Aorta (tissue), 5 donors: ENCODE measurements around the gene NDUFAF5. TPM values are rescaled to one million over a fixed set of nuclear protein-coding genes. Genes with fewer than 3 reads are reported as not detected.

Experiments
- ATAC-seq: fragments of 200-7000 bp; cut with Tn5 transposase; one replicate; pipeline ENCODE4 v1.9.1; 2022; ENCODE audit warnings: moderate library complexity; ENCODE audit not compliant: low FRiP score
- DNase-seq, 2 donors: peaks; one replicate each; pipeline ENCODE4 v3.0.0-alpha.2; 2020
- H3K27ac ChIP-seq, 2 donors: one replicate each; pipeline ENCODE4 v1.5.1; 2013; ENCODE audit warnings: low read length in 2 of 2, mild to moderate bottlenecking in 2 of 2, moderate library complexity in 2 of 2, control low read depth in 1 of 2, inconsistent platforms in 1 of 2, low read depth in 1 of 2
- H3K27me3 ChIP-seq, 2 donors: one replicate each; pipeline ENCODE4 v1.6.1; 2013; ENCODE audit warnings: control low read depth in 1 of 2, low read length in 1 of 2, mild to moderate bottlenecking in 1 of 2, moderate library complexity in 1 of 2; ENCODE audit not compliant: insufficient read depth in 2 of 2, control insufficient read depth in 1 of 2
- H3K36me3 ChIP-seq, 2 donors: one replicate each; pipeline ENCODE4 v1.6.1; 2013; ENCODE audit warnings: control low read depth in 1 of 2, low read length in 1 of 2, mild to moderate bottlenecking in 1 of 2; ENCODE audit not compliant: insufficient read depth in 2 of 2, control insufficient read depth in 1 of 2
- H3K4me1 ChIP-seq, 2 donors: one replicate each; pipeline ENCODE4 v1.6.1; 2013; ENCODE audit warnings: low read length in 2 of 2, control low read depth in 1 of 2, mild to moderate bottlenecking in 1 of 2, moderate library complexity in 1 of 2; ENCODE audit not compliant: insufficient read depth in 2 of 2, control insufficient read depth in 1 of 2
- H3K4me3 ChIP-seq, 2 donors: one replicate each; pipeline ENCODE4 v1.5.1; 2013; ENCODE audit warnings: low read length in 2 of 2, control low read depth in 1 of 2, mild to moderate bottlenecking in 1 of 2
- H3K9me3 ChIP-seq: one replicate; pipeline ENCODE4 v1.6.1; 2013; ENCODE audit warnings: mild to moderate bottlenecking, low read length; ENCODE audit not compliant: control insufficient read depth
- WGBS, 2 donors: extraction: QIAGEN DNeasy Blood & Tissue Kit; methylation state at CpG; one replicate each; pipeline ENCODE4 v1.1.7; 2013; 5-methylcytosine and 5-hydroxymethylcytosine counted together
- intact Hi-C, 2 donors: fragments of 100-400 bp; cut with DNase I; formaldehyde crosslinking; loops; one replicate each; pipeline versions ENCODE4 v1.14.2 to v1.15.0; 2022
- polyA plus RNA-seq, 2 donors: library from polyadenylated mRNA; stranded (reverse); fragments of 200-250 nt; gene quantifications; one replicate each; pipeline ENCODE4 v1.2.3, GENCODE V29; 2013
- total RNA-seq, 2 donors: library from RNA; stranded (reverse); fragmentation: NEBNext Ultra II Directional; extraction: Animal tissue kit (Norgen Biotek cat#: 25700); gene quantifications; one replicate each; pipeline ENCODE4 v1.2.1, GENCODE V29; 2021
- donor health status: healthy with polysubstance abuse.
- donor health status: Bipolar disorder and iron deficiency.
- donor health status: DM: no; HTN: no; CAD: no.
- donor health status: DM: no; HTN: no; CAD: no.
- donor health status: DM: yes; HTN: yes; CAD: no.

NDUFAF5 gene
- total and polyA plus RNA-seq, 4 donors, result 23.5 to 27.0 (median 25.0) TPM

GRCh38 chr20:13784271-13784892, 446 bp upstream of the NDUFAF5 start:
- H3K27me3 ChIP-seq, result no peaks in the 10 kb centered on the region
- no peaks in the 10 kb centered on the region for H3K36me3 ChIP-seq
- no peak overlapping the region for H3K27ac ChIP-seq
- H3K9me3 ChIP-seq, result no peaks in the 10 kb centered on the region
- ATAC-seq (peak; percentile 23), DNase-seq (peak in 1 of 2 donors; percentile 42)
- H3K4me1 ChIP-seq, result peaks cover 0 to 6% of the 10 kb centered on the region in 2 donors
- intact Hi-C loops, result loop anchor here in 1 of 2 donors (10.0 kb wide), 1 partner anchor 460 kb away; no protein-coding TSS in a partner anchor
- WGBS, 2 donors, result 0% methylated on average over 26 of the region's 26 CpGs
- peak overlapping the region; percentile 38 to 69 for H3K4me3 ChIP-seq

- Histone ChIP-seq H3K27ac (no peak overlapping the region), H3K36me3 (peaks cover 0 to 2% of the 10 kb centered on the region in 2 donors)
- intact Hi-C loops, result loop anchor here (5.0 to 10.0 kb wide), 2 partner anchors 461 to 669 kb away; no protein-coding TSS in a partner anchor
Observed at GRCh38 chr20:13786143-13786828, 1.5 kb downstream of the NDUFAF5 start.

DNA sequence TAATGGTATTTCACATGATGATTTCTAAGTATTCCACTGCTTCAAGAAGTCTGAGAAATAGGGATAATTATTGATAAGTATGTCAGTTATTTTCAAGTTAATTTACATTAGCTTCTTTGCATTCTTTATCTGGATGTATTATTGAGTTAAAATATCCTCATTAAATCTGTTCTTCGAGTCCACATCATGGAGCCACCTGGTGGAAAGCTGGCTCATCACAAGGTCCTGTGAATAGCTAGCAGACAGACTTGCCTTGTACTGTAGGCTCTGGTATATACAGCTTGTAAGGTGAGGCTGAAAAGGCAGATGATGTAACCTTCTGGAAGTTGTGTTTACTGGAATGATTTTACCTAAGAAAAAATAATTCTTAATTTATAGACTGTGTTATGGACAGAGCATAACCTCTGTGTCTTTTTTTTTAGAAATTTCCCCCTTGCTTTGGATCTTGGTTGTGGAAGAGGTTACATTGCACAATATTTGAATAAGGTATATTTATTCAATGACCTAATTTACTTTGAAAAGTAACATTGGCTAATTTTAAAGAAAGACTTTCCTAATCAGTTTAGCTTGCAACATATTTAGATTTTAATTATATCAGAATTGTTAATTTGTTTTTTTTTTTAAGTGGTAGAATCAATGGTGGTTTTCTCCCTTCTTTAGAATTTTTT, 3.5 kb downstream of the NDUFAF5 start:
- Histone ChIP-seq H3K27me3 (no peaks in the 10 kb centered on the region), H3K4me1 (peaks cover 2 to 8% of the 10 kb centered on the region in 2 donors), H3K9me3 (no peaks in the 10 kb centered on the region), H3K27ac (no peak overlapping the region), H3K36me3 (peaks cover 5 to 7% of the 10 kb centered on the region in 2 donors), H3K4me3 (no peak overlapping the region)
- intact Hi-C loops, result loop anchor here (5.0 to 10.0 kb wide), 2 partner anchors 464 to 671 kb away; no protein-coding TSS in a partner anchor
- ATAC-seq, result no peak
- DNase-seq, result no peak
- 4% methylated on average over 1 of the region's 1 CpG for WGBS, 2 donors

More at GRCh38 chr20:13786143-13786828, 1.5 kb downstream of the NDUFAF5 start:
- Histone ChIP-seq H3K27me3 (no peaks in the 10 kb centered on the region), H3K9me3 (no peaks in the 10 kb centered on the region), H3K4me1 (peaks cover 0 to 8% of the 10 kb centered on the region in 2 donors), H3K4me3 (peak overlapping the region; percentile 32 to 69)
- WGBS, 2 donors, result 74 to 75% methylated on average over 8 of the region's 8 CpGs
- no peak for ATAC-seq
- DNase-seq, result no peak

- WGBS, 2 donors, result 87 to 96% methylated on average over 2 of the region's 2 CpGs
- Histone ChIP-seq H3K27ac (no peak overlapping the region), H3K9me3 (no peaks in the 10 kb centered on the region), H3K36me3 (peaks cover 5 to 7% of the 10 kb centered on the region in 2 donors), H3K4me3 (no peak overlapping the region), H3K27me3 (no peaks in the 10 kb centered on the region), H3K4me1 (peaks cover 2 to 8% of the 10 kb centered on the region in 2 donors)
- no peak for DNase-seq
- intact Hi-C loops, result no loop called here
- no peak for ATAC-seq
Observed at GRCh38 chr20:13790708-13791107, 5.9 kb downstream of the NDUFAF5 start.

DNA sequence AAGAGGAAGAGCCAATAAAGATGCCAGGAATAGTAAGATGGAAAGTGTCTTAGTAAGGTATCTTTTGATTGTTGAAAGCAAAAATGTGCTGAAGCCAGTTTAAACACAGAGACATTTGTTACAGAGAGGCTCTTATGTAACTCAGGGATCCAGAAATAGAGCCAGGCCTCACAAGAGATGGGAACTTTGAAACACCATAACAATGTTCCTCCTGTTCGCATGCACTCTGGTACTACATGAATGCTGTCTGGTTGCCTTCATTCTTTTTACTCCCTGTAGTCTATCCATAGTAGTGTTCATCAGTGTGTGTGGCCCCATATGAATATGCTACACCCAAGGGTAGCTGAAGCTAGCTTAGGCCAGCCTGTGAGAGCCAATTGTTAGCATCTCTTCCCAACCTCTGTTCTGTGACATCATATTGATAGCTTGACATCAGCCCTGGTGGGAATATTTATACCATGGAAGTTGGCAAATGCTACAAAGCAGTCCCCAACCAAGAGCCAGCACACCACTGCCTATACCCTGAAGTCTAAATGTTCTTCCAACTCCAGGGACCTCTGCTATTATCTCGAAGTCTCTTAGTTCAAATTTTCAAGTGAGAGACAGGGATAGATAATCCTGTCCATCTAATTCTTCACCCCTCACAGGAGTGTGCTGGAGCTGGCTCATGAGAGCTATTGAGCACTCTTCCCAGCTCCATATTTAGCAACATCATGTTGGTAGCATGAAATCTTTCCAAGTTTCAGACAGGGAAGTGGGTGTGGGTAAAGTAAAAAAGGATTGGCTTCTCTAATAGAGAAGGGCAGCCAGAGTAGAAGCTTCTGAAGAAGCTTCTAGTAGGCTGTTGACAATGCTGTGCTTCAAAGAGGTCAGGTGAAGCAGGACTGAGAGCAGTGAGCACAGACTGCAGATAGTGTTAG, 7.0 kb downstream of the NDUFAF5 start:
- H3K27ac ChIP-seq, result no peak overlapping the region
- no peaks in the 10 kb centered on the region for H3K9me3 ChIP-seq
- H3K27me3 ChIP-seq, result no peaks in the 10 kb centered on the region
- peaks cover 5 to 7% of the 10 kb centered on the region in 2 donors for H3K36me3 ChIP-seq
- DNase-seq (no peak), ATAC-seq (no peak)
- intact Hi-C loops, result no loop called here
- H3K4me1 ChIP-seq, result peaks cover 2% of the 10 kb centered on the region in 2 donors
- 87 to 96% methylated on average over 2 of the region's 2 CpGs for WGBS, 2 donors
- H3K4me3 ChIP-seq, result no peak overlapping the region

- Histone ChIP-seq H3K36me3 (peaks cover 5 to 7% of the 10 kb centered on the region in 2 donors), H3K4me3 (no peak overlapping the region), H3K27me3 (no peaks in the 10 kb centered on the region), H3K4me1 (peaks cover 2% of the 10 kb centered on the region in 2 donors), H3K27ac (no peak overlapping the region), H3K9me3 (no peaks in the 10 kb centered on the region)
- intact Hi-C loops, result no loop called here
- no peak for ATAC-seq
- 86 to 92% methylated on average over 1 of the region's 1 CpG for WGBS, 2 donors
- DNase-seq, result no peak
Observed at GRCh38 chr20:13793001-13793400, 8.2 kb downstream of the NDUFAF5 start.

GRCh38 chr20:13794667-13795066, 9.8 kb downstream of the NDUFAF5 start:
- Histone ChIP-seq H3K9me3 (no peaks in the 10 kb centered on the region), H3K27me3 (no peaks in the 10 kb centered on the region), H3K27ac (no peak overlapping the region), H3K36me3 (peaks cover 5 to 7% of the 10 kb centered on the region in 2 donors), H3K4me3 (no peak overlapping the region), H3K4me1 (peaks cover 2% of the 10 kb centered on the region in 2 donors)
- DNase-seq (no peak), ATAC-seq (no peak)
- WGBS, 2 donors, result 95 to 96% methylated on average over 6 of the region's 6 CpGs
- intact Hi-C loops, result no loop called here

GRCh38 chr20:13799040-13799439, 14.2 kb downstream of the NDUFAF5 start:
- Histone ChIP-seq H3K4me1 (no peaks in the 10 kb centered on the region), H3K36me3 (peaks cover 0 to 3% of the 10 kb centered on the region in 2 donors), H3K27ac (no peak overlapping the region), H3K9me3 (no peaks in the 10 kb centered on the region), H3K4me3 (no peak overlapping the region), H3K27me3 (no peaks in the 10 kb centered on the region)
- ATAC-seq, result no peak
- 73 to 84% methylated on average over 5 of the region's 5 CpGs for WGBS, 2 donors
- DNase-seq, result no peak
- intact Hi-C loops, result no loop called here
